ENCODE data around the gene DSTYK.

The DSTYK gene

GRCh38 chr1:205217418-205217817 is 5.9 kb upstream of the DSTYK start:
- Histone ChIP-seq H2AFZ (ENCODE audit: low read length) (no peak overlapping the region), H3K79me2 (ENCODE audit: low read length) (no peaks in the 10 kb centered on the region), H3K9ac (ENCODE audit: low read length) (no peak overlapping the region), H4K20me1 (ENCODE audit: insufficient read depth, low read length) (no peaks in the 10 kb centered on the region), H3K4me3 (ENCODE audit: low read length) (no peak overlapping the region), H3K27ac (ENCODE audit: low read length) (no peak overlapping the region), H3K4me2 (ENCODE audit: low read depth, low read length) (no peak overlapping the region), H3K4me1 (ENCODE audit: low read length) (peaks cover 3% of the 10 kb centered on the region), H3K36me3 (replicated peaks; ENCODE audit: insufficient read depth, low read length) (no peaks in the 10 kb centered on the region), H3K27me3 (replicated peaks; ENCODE audit: insufficient read depth, low read length) (no peaks in the 10 kb centered on the region; the same call in 1 of the 2 replicates), H3K9me3 (replicated peaks; ENCODE audit: insufficient read depth, low read length) (no peaks in the 10 kb centered on the region), H3F3A (ENCODE audit: insufficient read depth, low read length) (no peaks in the 10 kb centered on the region), H3K9me2 (replicated peaks; ENCODE audit: insufficient read depth, low read length) (no peaks in the 10 kb centered on the region)
- DNase-seq = no peak
- no peak for TF ChIP-seq CTCF (IDR thresholded peaks at IDR 0.05; ENCODE audit: low read length)
- TF ChIP-seq EZH2 (optimal IDR thresholded peaks at IDR 0.05; ENCODE audit: low read depth, low read length) = no peak
- TF ChIP-seq EZH2phosphoT487 (IDR thresholded peaks at IDR 0.05; ENCODE audit: low read length) = no peak

- no peak overlapping the region for H3K4me2 ChIP-seq (ENCODE audit: low read depth, low read length)
- H3K27me3 ChIP-seq (replicated peaks; ENCODE audit: insufficient read depth, low read length) = no peaks in the 10 kb centered on the region; the same call in 1 of the 2 replicates
- no peak for DNase-seq
- no peaks in the 10 kb centered on the region for H3F3A ChIP-seq (ENCODE audit: insufficient read depth, low read length)
- no peak overlapping the region for H3K27ac ChIP-seq (ENCODE audit: low read length)
- H4K20me1 ChIP-seq (ENCODE audit: insufficient read depth, low read length) = no peaks in the 10 kb centered on the region
- no peaks in the 10 kb centered on the region for H3K36me3 ChIP-seq (replicated peaks; ENCODE audit: insufficient read depth, low read length)
- H3K9me2 ChIP-seq (replicated peaks; ENCODE audit: insufficient read depth, low read length) = no peaks in the 10 kb centered on the region
- H2AFZ ChIP-seq (ENCODE audit: low read length) = no peak overlapping the region
- H3K4me3 ChIP-seq (ENCODE audit: low read length) = no peak overlapping the region
- H3K79me2 ChIP-seq (ENCODE audit: low read length) = no peaks in the 10 kb centered on the region
- no peaks in the 10 kb centered on the region for H3K9me3 ChIP-seq (replicated peaks; ENCODE audit: insufficient read depth, low read length)
- TF ChIP-seq EZH2phosphoT487 (IDR thresholded peaks at IDR 0.05; ENCODE audit: low read length) (no peak), EZH2 (optimal IDR thresholded peaks at IDR 0.05; ENCODE audit: low read depth, low read length) (no peak), CTCF (IDR thresholded peaks at IDR 0.05; ENCODE audit: low read length) (no peak)
- H3K9ac ChIP-seq (ENCODE audit: low read length) = no peak overlapping the region
- H3K4me1 ChIP-seq (ENCODE audit: low read length) = peaks cover 10% of the 10 kb centered on the region
Observed at GRCh38 chr1:205216588-205216987, 5.1 kb upstream of the DSTYK start.

GRCh38 chr1:205214756-205215155 is 3.3 kb upstream of the DSTYK start:
- H3F3A ChIP-seq (ENCODE audit: insufficient read depth, low read length) = 0 out of 2 replicates have a peak, but pooled peaks cover 3% of the 10 kb centered on the region
- H3K27ac ChIP-seq (ENCODE audit: low read length) = no peak overlapping the region
- TF ChIP-seq CTCF (IDR thresholded peaks at IDR 0.05; ENCODE audit: low read length) = no peak
- no peaks in the 10 kb centered on the region for H3K36me3 ChIP-seq (replicated peaks; ENCODE audit: insufficient read depth, low read length)
- H3K4me3 ChIP-seq (ENCODE audit: low read length) = no peak overlapping the region
- H3K27me3 ChIP-seq (replicated peaks; ENCODE audit: insufficient read depth, low read length) = no peaks in the 10 kb centered on the region; the same call in 1 of the 2 replicates
- no peak for DNase-seq
- H3K4me1 ChIP-seq (ENCODE audit: low read length) = peaks cover 15% of the 10 kb centered on the region
- no peak overlapping the region for H2AFZ ChIP-seq (ENCODE audit: low read length)
- H3K9me3 ChIP-seq (replicated peaks; ENCODE audit: insufficient read depth, low read length) = no peaks in the 10 kb centered on the region
- no peak overlapping the region for H3K4me2 ChIP-seq (ENCODE audit: low read depth, low read length)
- H4K20me1 ChIP-seq (ENCODE audit: insufficient read depth, low read length) = no peaks in the 10 kb centered on the region
- H3K9ac ChIP-seq (ENCODE audit: low read length) = no peak overlapping the region
- peaks cover 14% of the 10 kb centered on the region for H3K79me2 ChIP-seq (ENCODE audit: low read length)
- no peaks in the 10 kb centered on the region for H3K9me2 ChIP-seq (replicated peaks; ENCODE audit: insufficient read depth, low read length)

Data from MM.1S (cell line).